Measurements from ENCODE around the gene TARS2.

GRCh38 chr1:150543500-150544143 is 56.4 kb downstream of the TARS2 start:
- TF ChIP-seq, protein P1, sequence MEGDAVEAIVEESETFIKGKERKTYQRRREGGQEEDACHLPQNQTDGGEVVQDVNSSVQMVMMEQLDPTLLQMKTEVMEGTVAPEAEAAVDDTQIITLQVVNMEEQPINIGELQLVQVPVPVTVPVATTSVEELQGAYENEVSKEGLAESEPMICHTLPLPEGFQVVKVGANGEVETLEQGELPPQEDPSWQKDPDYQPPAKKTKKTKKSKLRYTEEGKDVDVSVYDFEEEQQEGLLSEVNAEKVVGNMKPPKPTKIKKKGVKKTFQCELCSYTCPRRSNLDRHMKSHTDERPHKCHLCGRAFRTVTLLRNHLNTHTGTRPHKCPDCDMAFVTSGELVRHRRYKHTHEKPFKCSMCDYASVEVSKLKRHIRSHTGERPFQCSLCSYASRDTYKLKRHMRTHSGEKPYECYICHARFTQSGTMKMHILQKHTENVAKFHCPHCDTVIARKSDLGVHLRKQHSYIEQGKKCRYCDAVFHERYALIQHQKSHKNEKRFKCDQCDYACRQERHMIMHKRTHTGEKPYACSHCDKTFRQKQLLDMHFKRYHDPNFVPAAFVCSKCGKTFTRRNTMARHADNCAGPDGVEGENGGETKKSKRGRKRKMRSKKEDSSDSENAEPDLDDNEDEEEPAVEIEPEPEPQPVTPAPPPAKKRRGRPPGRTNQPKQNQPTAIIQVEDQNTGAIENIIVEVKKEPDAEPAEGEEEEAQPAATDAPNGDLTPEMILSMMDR (IDR thresholded peaks at IDR 0.05): no peak
- TF ChIP-seq POLR2A (IDR thresholded peaks at IDR 0.05): no peak
